Measurements from ENCODE around the gene NEMP2.

Gene NEMP2

GRCh38 chr2:190455358-190456095 is 79.0 kb downstream of the NEMP2 start:
- no peak for DNase-seq

GRCh38 chr2:190454795-190455194 is 79.7 kb downstream of the NEMP2 start:
- no peak for DNase-seq

All from fibroblast of skin of right quadriceps (primary cell).